22Rv1 (cell line): ENCODE data around the gene GRM4.

Experiments
- ZFX ChIP-seq: fragments of 450-650 bp; IDR thresholded peaks from 2 replicates; pipeline ENCODE4 v1.6.1; 2017; ENCODE audit warnings: antibody characterized with exemption, borderline replicate concordance
- TF ChIP-seq, protein P1 (sequence below): fragments of 450-650 bp; IDR thresholded peaks from 2 replicates; pipeline ENCODE4 v1.5.1; 2017; ENCODE audit warnings: mild to moderate bottlenecking

DNA sequence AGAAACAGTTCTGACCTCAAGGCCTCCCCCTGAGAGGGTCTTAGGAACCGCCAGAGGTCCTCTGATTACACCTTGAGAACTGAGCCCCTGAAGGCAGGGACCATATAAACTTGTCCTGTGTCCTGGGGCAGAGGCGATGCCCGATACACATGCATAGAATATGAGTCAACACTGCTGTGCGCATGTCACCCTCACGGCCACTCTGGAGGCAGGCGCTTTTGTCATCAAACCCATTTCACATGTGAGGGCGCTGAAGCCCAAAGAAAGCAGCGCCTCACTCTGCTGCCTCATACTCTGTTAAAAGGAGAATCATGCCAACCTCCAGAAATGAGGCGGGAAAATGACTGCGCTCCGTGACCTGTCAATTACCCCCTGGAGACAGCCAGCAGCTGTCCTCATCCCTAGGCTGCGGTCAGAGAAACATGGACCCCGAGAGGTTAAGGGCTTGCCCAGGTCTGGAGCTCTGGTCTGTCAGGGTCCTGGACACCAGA, 158.3 kb downstream of the GRM4 start:
- TF ChIP-seq, protein P1, sequence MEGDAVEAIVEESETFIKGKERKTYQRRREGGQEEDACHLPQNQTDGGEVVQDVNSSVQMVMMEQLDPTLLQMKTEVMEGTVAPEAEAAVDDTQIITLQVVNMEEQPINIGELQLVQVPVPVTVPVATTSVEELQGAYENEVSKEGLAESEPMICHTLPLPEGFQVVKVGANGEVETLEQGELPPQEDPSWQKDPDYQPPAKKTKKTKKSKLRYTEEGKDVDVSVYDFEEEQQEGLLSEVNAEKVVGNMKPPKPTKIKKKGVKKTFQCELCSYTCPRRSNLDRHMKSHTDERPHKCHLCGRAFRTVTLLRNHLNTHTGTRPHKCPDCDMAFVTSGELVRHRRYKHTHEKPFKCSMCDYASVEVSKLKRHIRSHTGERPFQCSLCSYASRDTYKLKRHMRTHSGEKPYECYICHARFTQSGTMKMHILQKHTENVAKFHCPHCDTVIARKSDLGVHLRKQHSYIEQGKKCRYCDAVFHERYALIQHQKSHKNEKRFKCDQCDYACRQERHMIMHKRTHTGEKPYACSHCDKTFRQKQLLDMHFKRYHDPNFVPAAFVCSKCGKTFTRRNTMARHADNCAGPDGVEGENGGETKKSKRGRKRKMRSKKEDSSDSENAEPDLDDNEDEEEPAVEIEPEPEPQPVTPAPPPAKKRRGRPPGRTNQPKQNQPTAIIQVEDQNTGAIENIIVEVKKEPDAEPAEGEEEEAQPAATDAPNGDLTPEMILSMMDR, result no peak
- TF ChIP-seq ZFX, result no peak
